AG04449 (cell line): ENCODE results near the gene CLDN6.

Experiments used
- CTCF ChIA-PET: fragments of 350-600 bp; formaldehyde crosslinking; extraction: SDS; loops from one replicate; lab custom pipeline; 2021; ENCODE audit warnings: antibody characterized with exemption; lab: Yijun Ruan, JAX
- POLR2A ChIA-PET: fragments of 400-600, 350-600 bp; formaldehyde crosslinking; extraction: SDS; loops from one replicate; lab custom pipeline; 2020; ENCODE audit warnings: antibody characterized with exemption, inconsistent platforms; lab: Yijun Ruan, JAX
- DNase-seq: peaks from one replicate; pipeline ENCODE4 v3.0.0-alpha.2; 2010; ENCODE audit warnings: low read depth, low spot score
- H3K4me3 ChIP-seq: 2 replicates; pipeline ENCODE4 v1.5.1; 2011; ENCODE audit warnings: low read depth, mild to moderate bottlenecking, control low read depth, low read length
- TF ChIP-seq, protein P1 (sequence below): IDR thresholded peaks from one replicate; pipeline ENCODE4 v1.5.1; 2011; ENCODE audit warnings: mild to moderate bottlenecking, moderate library complexity, low read length, control low read depth, inconsistent platforms; ENCODE audit not compliant: insufficient read depth; ENCODE audit errors: missing control alignments

The CLDN6 gene

DNA sequence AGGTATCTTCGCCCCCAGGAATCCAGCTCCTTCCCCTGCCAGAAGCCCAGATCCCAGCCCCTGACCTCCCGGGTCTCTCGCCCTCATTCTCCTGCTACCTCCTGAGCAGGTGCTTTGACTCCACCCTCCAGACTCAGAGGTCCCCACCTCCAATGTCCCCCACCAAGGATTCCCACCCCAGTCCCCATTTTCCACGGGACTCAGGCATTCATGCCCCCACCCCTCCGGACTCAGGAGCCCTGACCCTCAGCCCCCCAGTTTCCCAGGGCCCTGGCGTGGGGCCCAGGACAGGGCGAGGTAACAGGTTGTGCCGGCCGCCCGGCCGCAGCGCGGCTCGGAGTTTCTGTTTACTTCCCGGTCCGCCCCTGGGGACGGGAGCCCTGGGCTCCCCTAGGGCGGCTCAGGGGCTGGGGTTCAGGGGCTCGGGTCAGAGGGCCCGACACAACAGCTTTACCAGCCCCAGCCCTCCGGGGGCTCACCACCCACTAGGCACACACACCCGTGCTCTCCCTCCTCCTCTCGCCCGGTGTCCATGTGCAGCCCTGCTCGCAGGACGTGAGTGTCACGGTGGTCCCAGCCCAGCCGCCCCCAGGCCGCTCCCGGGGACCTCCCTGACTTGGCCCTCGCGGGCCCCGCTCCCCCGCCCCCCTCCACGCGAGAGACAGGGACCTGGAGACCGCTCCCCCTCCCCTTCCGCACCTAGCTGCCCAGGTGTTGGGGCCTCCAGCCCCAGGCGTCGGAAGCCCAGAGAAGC lies 18.2 kb upstream of the CLDN6 start:
- CTCF ChIA-PET: interaction anchor here (1.3 to 9.6 kb wide), 5 partner anchors 5 to 93 kb away, joined by 3 to 169 read pairs (median 44); partner anchors contain the start of genes BICDL2 and MMP25
- no peak for DNase-seq
- no peak overlapping the region for H3K4me3 ChIP-seq
- TF ChIP-seq, protein P1, sequence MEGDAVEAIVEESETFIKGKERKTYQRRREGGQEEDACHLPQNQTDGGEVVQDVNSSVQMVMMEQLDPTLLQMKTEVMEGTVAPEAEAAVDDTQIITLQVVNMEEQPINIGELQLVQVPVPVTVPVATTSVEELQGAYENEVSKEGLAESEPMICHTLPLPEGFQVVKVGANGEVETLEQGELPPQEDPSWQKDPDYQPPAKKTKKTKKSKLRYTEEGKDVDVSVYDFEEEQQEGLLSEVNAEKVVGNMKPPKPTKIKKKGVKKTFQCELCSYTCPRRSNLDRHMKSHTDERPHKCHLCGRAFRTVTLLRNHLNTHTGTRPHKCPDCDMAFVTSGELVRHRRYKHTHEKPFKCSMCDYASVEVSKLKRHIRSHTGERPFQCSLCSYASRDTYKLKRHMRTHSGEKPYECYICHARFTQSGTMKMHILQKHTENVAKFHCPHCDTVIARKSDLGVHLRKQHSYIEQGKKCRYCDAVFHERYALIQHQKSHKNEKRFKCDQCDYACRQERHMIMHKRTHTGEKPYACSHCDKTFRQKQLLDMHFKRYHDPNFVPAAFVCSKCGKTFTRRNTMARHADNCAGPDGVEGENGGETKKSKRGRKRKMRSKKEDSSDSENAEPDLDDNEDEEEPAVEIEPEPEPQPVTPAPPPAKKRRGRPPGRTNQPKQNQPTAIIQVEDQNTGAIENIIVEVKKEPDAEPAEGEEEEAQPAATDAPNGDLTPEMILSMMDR: no peak
- POLR2A ChIA-PET: no interaction called here

DNA sequence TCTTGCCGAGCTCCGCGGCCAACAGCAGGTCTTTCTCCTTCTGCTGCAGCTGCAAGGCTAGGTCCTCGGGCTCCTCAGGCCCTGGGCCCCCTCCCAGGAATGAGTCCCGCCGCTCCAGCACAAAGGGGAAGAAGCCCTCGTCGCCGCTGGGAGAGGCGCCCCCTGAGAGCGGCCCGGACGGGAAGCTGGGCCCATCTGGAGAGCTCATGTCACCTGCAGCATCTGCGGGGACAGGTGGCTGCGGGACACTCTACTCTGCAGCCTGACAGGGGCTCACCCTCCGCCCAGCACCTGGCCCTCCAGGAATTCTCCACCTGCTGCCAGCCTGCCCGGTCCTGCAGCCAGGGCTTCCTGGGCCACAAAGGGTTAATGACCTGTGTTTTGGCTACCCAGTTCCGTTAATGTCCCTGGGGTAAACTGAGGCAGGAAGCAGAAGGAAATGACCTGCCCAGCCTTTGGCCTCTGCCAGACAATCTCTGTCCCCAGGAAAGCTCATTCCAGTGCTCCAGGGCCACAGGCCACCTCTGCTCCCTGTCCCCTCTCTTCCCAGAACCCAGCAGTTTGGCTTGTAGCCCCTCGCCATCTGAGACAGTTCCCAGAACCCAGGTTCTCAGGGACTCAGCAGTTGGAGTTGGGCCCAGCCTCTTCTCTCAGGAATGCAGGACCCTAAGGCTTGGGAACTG lies 17.4 kb upstream of the CLDN6 start:
- ChIA-PET POLR2A (interaction anchor here (1.7 kb wide), 1 partner anchor 13 kb away, joined by 9 read pairs; no protein-coding TSS in a partner anchor), CTCF (interaction anchor here (1.3 to 9.6 kb wide), 6 partner anchors 6 to 93 kb away, joined by 3 to 169 read pairs (median 26); partner anchors contain the start of genes BICDL2 and MMP25)
- DNase-seq: no peak
- TF ChIP-seq, protein P1: no peak
- no peak overlapping the region for H3K4me3 ChIP-seq

DNA sequence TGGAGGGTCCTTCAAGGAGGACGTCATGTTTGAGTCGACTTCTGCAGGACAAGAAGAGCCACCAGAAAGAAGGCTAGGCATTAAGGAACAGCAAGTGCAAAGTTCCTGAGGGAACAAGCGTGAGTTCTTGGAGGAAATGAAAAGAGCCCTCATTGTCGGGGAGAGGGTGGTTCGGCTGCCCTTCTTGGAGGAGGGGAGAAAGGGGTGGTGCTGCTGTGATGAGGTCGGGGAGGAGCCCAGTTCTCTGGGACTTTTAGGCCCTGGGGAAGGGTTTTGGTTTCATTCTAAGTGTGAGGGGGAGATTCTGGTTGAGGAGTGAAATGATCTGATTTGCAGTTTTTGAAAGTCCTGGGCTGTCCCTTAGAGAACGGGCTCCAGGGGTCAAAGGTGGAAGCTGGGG lies 14.6 kb upstream of the CLDN6 start:
- H3K4me3 ChIP-seq: no peak overlapping the region
- TF ChIP-seq, protein P1: no peak
- ChIA-PET POLR2A (interaction anchor here (4.5 kb wide), 1 partner anchor 10 kb away, joined by 40 read pairs; the partner anchor contains the start of genes HCFC1R1, THOC6 and TNFRSF12A), CTCF (interaction anchor here (1.0 to 9.6 kb wide), 16 partner anchors 9 to 136 kb away, joined by 3 to 169 read pairs (median 8); partner anchors contain the start of genes BICDL2, CLDN6, HCFC1R1 and MMP25)
- no peak for DNase-seq

DNA sequence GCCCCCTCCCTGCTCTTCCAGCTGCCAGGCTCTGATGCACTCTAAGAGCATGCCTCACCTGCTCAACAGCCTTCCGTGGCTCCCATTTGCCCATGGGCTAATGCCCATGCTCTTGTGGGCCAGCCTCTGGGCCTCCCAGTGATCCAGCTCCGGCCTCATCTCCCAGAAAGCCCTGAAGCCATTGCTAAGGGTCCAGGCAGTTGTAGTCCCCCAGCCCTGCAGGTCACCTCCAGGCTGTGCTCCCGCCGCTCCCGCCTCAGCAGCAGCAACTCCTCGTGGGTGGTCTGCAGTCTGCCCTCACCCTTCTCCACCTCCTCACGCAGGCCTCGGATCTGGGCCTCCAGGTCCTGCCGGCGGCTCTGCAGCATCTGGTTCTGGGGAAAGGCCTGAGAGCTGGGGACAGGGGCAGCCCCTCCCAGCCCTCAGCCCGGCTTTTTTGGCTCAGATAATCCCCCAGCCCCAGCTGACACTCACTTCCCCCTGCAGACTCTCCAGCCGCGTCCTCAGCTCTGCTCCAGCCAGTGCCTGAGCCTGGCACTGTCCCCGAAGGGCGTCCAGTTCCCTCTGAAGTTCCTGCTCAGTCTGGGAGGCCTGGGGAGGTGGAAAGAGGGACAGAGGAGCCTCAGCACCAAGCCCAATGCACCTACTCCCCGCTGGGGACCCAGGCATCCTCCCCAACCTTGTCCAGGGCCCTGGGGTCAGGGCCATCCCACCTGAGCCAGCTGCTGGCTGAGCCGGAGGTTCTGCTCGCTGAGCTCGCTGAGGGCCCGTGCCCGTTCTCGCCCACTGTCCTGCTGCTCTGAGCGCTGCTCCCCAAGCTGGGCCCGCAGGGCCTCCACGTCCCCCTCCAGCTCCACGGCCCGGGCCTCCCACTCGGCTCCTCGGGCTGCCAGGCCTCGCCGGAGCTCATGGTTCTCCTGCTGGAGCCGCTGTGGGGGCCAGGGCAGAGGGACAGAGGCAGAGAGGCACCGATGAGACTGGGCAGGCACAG lies 12.5 kb upstream of the CLDN6 start:
- CTCF ChIA-PET: interaction anchor here (0.6 to 9.6 kb wide), 19 partner anchors 10 to 226 kb away, joined by 3 to 169 read pairs (median 9); partner anchors contain the start of genes BICDL2, CLDN6, HCFC1R1 and MEFV
- DNase-seq: no peak
- TF ChIP-seq, protein P1: no peak
- POLR2A ChIA-PET: interaction anchor here (0.5 to 4.5 kb wide), 4 partner anchors 8 to 18 kb away, joined by 3 to 40 read pairs (median 5); partner anchors contain the start of genes CLDN9, HCFC1R1, THOC6 and TNFRSF12A
- no peak overlapping the region for H3K4me3 ChIP-seq

DNA sequence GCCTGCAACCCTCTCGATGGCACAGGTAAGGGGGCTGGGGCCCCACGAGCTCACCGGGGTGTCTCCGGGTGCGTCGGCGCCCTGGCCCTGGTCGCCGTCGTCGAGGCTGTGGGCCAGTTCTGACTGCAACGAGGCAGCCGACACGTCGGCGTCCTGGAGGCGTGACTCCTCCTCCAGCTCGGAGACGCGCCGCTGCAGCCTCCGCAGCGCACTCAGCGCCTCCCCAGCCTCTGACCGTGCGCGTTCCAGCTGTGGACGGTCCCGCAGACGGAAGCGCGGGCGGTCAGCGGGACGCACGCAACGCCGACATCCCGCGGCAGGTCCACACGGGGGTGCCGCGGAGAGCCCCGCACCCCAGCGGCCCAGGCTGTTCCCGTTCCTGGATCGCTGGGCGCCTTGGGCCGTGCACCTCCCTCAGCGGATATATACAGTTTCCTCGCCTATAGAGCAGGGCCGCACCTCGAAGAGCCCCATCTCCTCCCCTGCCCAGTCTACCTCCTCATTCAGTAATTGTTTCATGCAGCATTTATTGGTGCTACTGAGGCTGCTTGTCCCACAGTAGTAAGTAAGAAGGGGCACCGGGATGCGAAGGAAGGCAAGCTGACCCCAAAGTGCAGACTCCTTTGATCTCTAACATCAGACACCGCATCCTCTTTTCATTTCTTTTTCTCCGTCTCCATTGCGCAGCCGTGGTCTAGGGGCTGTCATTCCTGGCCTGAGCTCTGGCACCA lies 11.7 kb upstream of the CLDN6 start:
- TF ChIP-seq, protein P1: no peak
- DNase-seq: no peak
- ChIA-PET CTCF (interaction anchor here (0.7 to 9.6 kb wide), 12 partner anchors 9 to 205 kb away, joined by 3 to 169 read pairs (median 12); partner anchors contain the start of genes BICDL2, CLDN6, HCFC1R1 and MMP25), POLR2A (interaction anchor here (0.8 to 4.5 kb wide), 3 partner anchors 7 to 17 kb away, joined by 3 to 40 read pairs (median 6); partner anchors contain the start of genes CLDN9, HCFC1R1, THOC6 and TNFRSF12A)
- peak overlapping the region; percentile 25 for H3K4me3 ChIP-seq
